ENCODE results near the gene IDS. TPM values are rescaled to one million over a fixed set of nuclear protein-coding genes. Genes with fewer than 3 reads are reported as not detected.
"Not testable (repeated sequence)": the region's sequence is repeated elsewhere in the genome, so short reads cannot be mapped to it uniquely, and the experiment has no call there.

IDS gene
- total and polyA plus RNA-seq, 4 donors = 114 to 134 (median 123) TPM

GRCh38 chrX:149532868-149533267 is 27.8 kb upstream of the IDS start:
- DNase-seq; H3K4me1 ChIP-seq (ENCODE audit: control insufficient read depth in 1 of 2, insufficient read depth in 2 of 2, low read length in 2 of 2); H3K27ac ChIP-seq (ENCODE audit: low read depth in 1 of 2, low read length in 2 of 2); H3K36me3 ChIP-seq (ENCODE audit: control insufficient read depth in 1 of 2, insufficient read depth in 2 of 2, low read length in 1 of 2); intact Hi-C loops (cut with DNase I); ATAC-seq (ENCODE audit: low FRiP score); H3K27me3 ChIP-seq (ENCODE audit: control insufficient read depth in 1 of 2, insufficient read depth in 2 of 2, low read length in 1 of 2); H3K9me3 ChIP-seq (ENCODE audit: control insufficient read depth, low read length); H3K4me3 ChIP-seq (ENCODE audit: low read length in 2 of 2): not testable (repeated sequence)
- 100% methylated on average over 1 of the region's 3 CpGs; no CpG with 5 or more reads in 1 of the 2 donors for WGBS, 2 donors

GRCh38 chrX:149531599-149531998 is 26.5 kb upstream of the IDS start:
- DNase-seq = no peak
- H3K4me1 ChIP-seq (ENCODE audit: control insufficient read depth in 1 of 2, insufficient read depth in 2 of 2, low read length in 2 of 2) = no peaks in the 10 kb centered on the region

GRCh38 chrX:149528381-149528780 is 23.3 kb upstream of the IDS start:
- ATAC-seq (ENCODE audit: low FRiP score) (no peak), DNase-seq (no peak)
- H3K27me3 ChIP-seq (ENCODE audit: control insufficient read depth in 1 of 2, insufficient read depth in 2 of 2, low read length in 1 of 2) = no peaks in the 10 kb centered on the region
- intact Hi-C loops (cut with DNase I) = no loop called here
- no peak overlapping the region for H3K27ac ChIP-seq (ENCODE audit: low read depth in 1 of 2, low read length in 2 of 2)
- H3K4me1 ChIP-seq (ENCODE audit: control insufficient read depth in 1 of 2, insufficient read depth in 2 of 2, low read length in 2 of 2) = no peaks in the 10 kb centered on the region
- H3K36me3 ChIP-seq (ENCODE audit: control insufficient read depth in 1 of 2, insufficient read depth in 2 of 2, low read length in 1 of 2) = no peaks in the 10 kb centered on the region
- WGBS, 2 donors = 43 to 64% methylated on average over 1 of the region's 1 CpG
- no peak overlapping the region for H3K4me3 ChIP-seq (ENCODE audit: low read length in 2 of 2)
- H3K9me3 ChIP-seq (ENCODE audit: control insufficient read depth, low read length) = no peaks in the 10 kb centered on the region

More at GRCh38 chrX:149531599-149531998, 26.5 kb upstream of the IDS start:
- WGBS, 2 donors = 58 to 86% methylated on average over 2 of the region's 2 CpGs
- Histone ChIP-seq H3K4me3 (ENCODE audit: low read length in 2 of 2) (no peak overlapping the region), H3K36me3 (ENCODE audit: control insufficient read depth in 1 of 2, insufficient read depth in 2 of 2, low read length in 1 of 2) (no peaks in the 10 kb centered on the region), H3K9me3 (ENCODE audit: control insufficient read depth, low read length) (no peaks in the 10 kb centered on the region), H3K27me3 (ENCODE audit: control insufficient read depth in 1 of 2, insufficient read depth in 2 of 2, low read length in 1 of 2) (no peaks in the 10 kb centered on the region), H3K27ac (ENCODE audit: low read depth in 1 of 2, low read length in 2 of 2) (no peak overlapping the region)
- intact Hi-C loops (cut with DNase I) = no loop called here
- ATAC-seq (ENCODE audit: low FRiP score) = no peak

- peak; percentile 41 for ATAC-seq (ENCODE audit: low FRiP score)
- H3K4me3 ChIP-seq (ENCODE audit: low read length in 2 of 2) = no peak overlapping the region
- H3K27ac ChIP-seq (ENCODE audit: low read depth in 1 of 2, low read length in 2 of 2) = no peak overlapping the region
- H3K36me3 ChIP-seq (ENCODE audit: control insufficient read depth in 1 of 2, insufficient read depth in 2 of 2, low read length in 1 of 2) = no peaks in the 10 kb centered on the region
- H3K27me3 ChIP-seq (ENCODE audit: control insufficient read depth in 1 of 2, insufficient read depth in 2 of 2, low read length in 1 of 2) = no peaks in the 10 kb centered on the region
- intact Hi-C loops (cut with DNase I) = no loop called here
- 14 to 44% methylated on average over 1 of the region's 1 CpG for WGBS, 2 donors
- H3K4me1 ChIP-seq (ENCODE audit: control insufficient read depth in 1 of 2, insufficient read depth in 2 of 2, low read length in 2 of 2) = no peaks in the 10 kb centered on the region
- no peak for DNase-seq
- no peaks in the 10 kb centered on the region for H3K9me3 ChIP-seq (ENCODE audit: control insufficient read depth, low read length)
Observed at GRCh38 chrX:149527705-149528104, 22.6 kb upstream of the IDS start.

GRCh38 chrX:149526318-149527033 is 21.4 kb upstream of the IDS start:
- WGBS, 2 donors = 23 to 64% methylated on average over 6 to 9 of the region's 13 CpGs
- H3K27me3 ChIP-seq (ENCODE audit: control insufficient read depth in 1 of 2, insufficient read depth in 2 of 2, low read length in 1 of 2); intact Hi-C loops (cut with DNase I); H3K4me3 ChIP-seq (ENCODE audit: low read length in 2 of 2); DNase-seq; H3K36me3 ChIP-seq (ENCODE audit: control insufficient read depth in 1 of 2, insufficient read depth in 2 of 2, low read length in 1 of 2); H3K4me1 ChIP-seq (ENCODE audit: control insufficient read depth in 1 of 2, insufficient read depth in 2 of 2, low read length in 2 of 2); H3K9me3 ChIP-seq (ENCODE audit: control insufficient read depth, low read length); ATAC-seq (ENCODE audit: low FRiP score): not testable (repeated sequence)
- H3K27ac ChIP-seq (ENCODE audit: low read depth in 1 of 2, low read length in 2 of 2) = peak overlapping the region in 1 of 2 donors; percentile 86

GRCh38 chrX:149525903-149526302 is 20.8 kb upstream of the IDS start:
- DNase-seq; H3K4me1 ChIP-seq (ENCODE audit: control insufficient read depth in 1 of 2, insufficient read depth in 2 of 2, low read length in 2 of 2); H3K4me3 ChIP-seq (ENCODE audit: low read length in 2 of 2); H3K36me3 ChIP-seq (ENCODE audit: control insufficient read depth in 1 of 2, insufficient read depth in 2 of 2, low read length in 1 of 2); intact Hi-C loops (cut with DNase I); H3K27me3 ChIP-seq (ENCODE audit: control insufficient read depth in 1 of 2, insufficient read depth in 2 of 2, low read length in 1 of 2); H3K9me3 ChIP-seq (ENCODE audit: control insufficient read depth, low read length): not testable (repeated sequence)
- H3K27ac ChIP-seq (ENCODE audit: low read depth in 1 of 2, low read length in 2 of 2) = peak overlapping the region in 1 of 2 donors; percentile 86
- WGBS, 2 donors = 68 to 71% methylated on average over 5 of the region's 5 CpGs
- ATAC-seq (ENCODE audit: low FRiP score) = peak; percentile 15

- DNase-seq (peak in 1 of 2 donors; percentile 70), ATAC-seq (ENCODE audit: low FRiP score) (peak; percentile 67)
- WGBS, 2 donors = 8 to 53% methylated on average over 6 of the region's 10 CpGs
- H3K27me3 ChIP-seq (ENCODE audit: control insufficient read depth in 1 of 2, insufficient read depth in 2 of 2, low read length in 1 of 2); H3K4me3 ChIP-seq (ENCODE audit: low read length in 2 of 2); H3K36me3 ChIP-seq (ENCODE audit: control insufficient read depth in 1 of 2, insufficient read depth in 2 of 2, low read length in 1 of 2); H3K4me1 ChIP-seq (ENCODE audit: control insufficient read depth in 1 of 2, insufficient read depth in 2 of 2, low read length in 2 of 2); H3K9me3 ChIP-seq (ENCODE audit: control insufficient read depth, low read length); intact Hi-C loops (cut with DNase I): not testable (repeated sequence)
- peak overlapping the region in 1 of 2 donors; percentile 74 for H3K27ac ChIP-seq (ENCODE audit: low read depth in 1 of 2, low read length in 2 of 2)
Observed at GRCh38 chrX:149525389-149525788, 20.3 kb upstream of the IDS start.

GRCh38 chrX:149522916-149523315 is 17.8 kb upstream of the IDS start:
- no peaks in the 10 kb centered on the region for H3K4me1 ChIP-seq (ENCODE audit: control insufficient read depth in 1 of 2, insufficient read depth in 2 of 2, low read length in 2 of 2)
- H3K27me3 ChIP-seq (ENCODE audit: control insufficient read depth in 1 of 2, insufficient read depth in 2 of 2, low read length in 1 of 2) = no peaks in the 10 kb centered on the region
- DNase-seq (no peak), ATAC-seq (ENCODE audit: low FRiP score) (no peak)
- 50 to 55% methylated on average over 2 of the region's 2 CpGs for WGBS, 2 donors
- H3K27ac ChIP-seq (ENCODE audit: low read depth in 1 of 2, low read length in 2 of 2) = no peak overlapping the region
- H3K36me3 ChIP-seq (ENCODE audit: control insufficient read depth in 1 of 2, insufficient read depth in 2 of 2, low read length in 1 of 2) = no peaks in the 10 kb centered on the region
- H3K4me3 ChIP-seq (ENCODE audit: low read length in 2 of 2) = no peak overlapping the region
- H3K9me3 ChIP-seq (ENCODE audit: control insufficient read depth, low read length) = no peaks in the 10 kb centered on the region
- intact Hi-C loops (cut with DNase I) = loop anchor here in 1 of 2 donors (5.0 kb wide), 1 partner anchor 109 kb away; the partner anchor contains the start of gene TMEM185A

GRCh38 chrX:149521438-149521837 is 16.3 kb upstream of the IDS start:
- intact Hi-C loops (cut with DNase I) = loop anchor here in 1 of 2 donors (5.0 kb wide), 1 partner anchor 111 kb away; the partner anchor contains the start of gene TMEM185A
- H3K27me3 ChIP-seq (ENCODE audit: control insufficient read depth in 1 of 2, insufficient read depth in 2 of 2, low read length in 1 of 2) = no peaks in the 10 kb centered on the region
- H3K4me1 ChIP-seq (ENCODE audit: control insufficient read depth in 1 of 2, insufficient read depth in 2 of 2, low read length in 2 of 2) = no peaks in the 10 kb centered on the region
- H3K9me3 ChIP-seq (ENCODE audit: control insufficient read depth, low read length) = no peaks in the 10 kb centered on the region
- no peaks in the 10 kb centered on the region for H3K36me3 ChIP-seq (ENCODE audit: control insufficient read depth in 1 of 2, insufficient read depth in 2 of 2, low read length in 1 of 2)
- WGBS, 2 donors = 68 to 80% methylated on average over 9 of the region's 9 CpGs
- H3K4me3 ChIP-seq (ENCODE audit: low read length in 2 of 2) = no peak overlapping the region
- H3K27ac ChIP-seq (ENCODE audit: low read depth in 1 of 2, low read length in 2 of 2) = no peak overlapping the region
- ATAC-seq (ENCODE audit: low FRiP score) (no peak), DNase-seq (no peak)
